Stomach (tissue), 9 donors: ENCODE data around the gene CABCOCO1. TPM values are rescaled to one million over a fixed set of nuclear protein-coding genes. Genes with fewer than 3 reads are reported as not detected.
"Not testable (repeated sequence)": the region's sequence is repeated elsewhere in the genome, so short reads cannot be mapped to it uniquely, and the experiment has no call there.

Experiments used
- DNase-seq, 2 donors: peaks; one replicate each; pipeline versions ENCODE4 v3.0.0 to v3.0.0-alpha.2; 2013 to 2019
- H3K27ac ChIP-seq, 5 donors: fragments of 200-600 bp in 4 of 5; sonication (generic) in 4 of 5; one replicate each; pipeline ENCODE4 v1.5.1; 2013 to 2019; ENCODE audit warnings: mild to moderate bottlenecking in 1 of 5, moderate library complexity in 1 of 5
- H3K27me3 ChIP-seq, 3 donors: fragments of 200-600 bp; sonication (generic); one replicate each; pipeline ENCODE4 v1.5.1; 2017 to 2019; ENCODE audit warnings: mixed run types in 1 of 3
- H3K36me3 ChIP-seq, 4 donors: fragments of 200-600 bp; sonication (generic); 1 replicate in 3 of 4; 2 replicates in 1 of 4; pipeline ENCODE4 v1.5.1; 2016 to 2019
- H3K4me1 ChIP-seq, 4 donors: fragments of 200-600 bp; sonication (generic); one replicate each; pipeline ENCODE4 v1.5.1; 2016 to 2019
- H3K4me3 ChIP-seq, 4 donors: fragments of 200-600 bp; sonication (generic) in 3 of 4; one replicate each; pipeline ENCODE4 v1.5.1; 2016 to 2019; ENCODE audit warnings: mild to moderate bottlenecking in 1 of 4
- H3K9me3 ChIP-seq, 4 donors: fragments of 200-600 bp; sonication (generic); one replicate each; pipeline ENCODE4 v1.5.1; 2016 to 2019
- CTCF ChIP-seq, 7 experiments: fragments of 450-650 bp in 4 of 7; fragments of 200-600 bp in 3 of 7; sonication (generic) in 3 of 7; IDR thresholded peaks; one replicate each; pipeline ENCODE4 v1.5.1; 2016 to 2019; ENCODE audit warnings: antibody characterized with exemption in 7 of 7, control low read depth in 2 of 7, mild to moderate bottlenecking in 1 of 7
- EP300 ChIP-seq: sonication (generic); formaldehyde crosslinking; IDR thresholded peaks from one replicate; pipeline ENCODE4 v1.6.1; 2017; ENCODE audit warnings: antibody characterized with exemption
- POLR2A ChIP-seq, 4 donors: fragments of 450-650 bp; IDR thresholded peaks; one replicate each; pipeline ENCODE4 v1.6.1; 2016; ENCODE audit warnings: antibody characterized with exemption in 4 of 4, control low read depth in 2 of 4, mild to moderate bottlenecking in 1 of 4, moderate library complexity in 1 of 4
- POLR2AphosphoS5 ChIP-seq, 3 donors: sonication (generic); formaldehyde crosslinking; IDR thresholded peaks; one replicate each; pipeline ENCODE4 v1.6.1; 2016; ENCODE audit warnings: antibody characterized with exemption in 3 of 3
- WGBS, 5 donors: extraction: QIAGEN DNeasy Blood & Tissue Kit in 3 of 5; methylation state at CpG; one replicate each; pipeline versions ENCODE4 v1.1.5 to v1.1.7; 2013 to 2018; 5-methylcytosine and 5-hydroxymethylcytosine counted together
- intact Hi-C: fragments of 100-400 bp; cut with DNase I; formaldehyde crosslinking; loops from one replicate; pipeline ENCODE4 v1.15.1; 2023; ENCODE audit warnings: low total_unique reads
- polyA plus RNA-seq, 3 donors: library from polyadenylated mRNA; stranded (reverse); fragments of 200-250 nt; gene quantifications; one replicate each; pipeline ENCODE4 v1.2.3, GENCODE V29; 2013
- total RNA-seq, 5 donors: library from RNA; depleted of rRNA; stranded (reverse); fragments of >200 nt; gene quantifications; one replicate each; pipeline versions ENCODE4 v1.1.0 to v1.2.3, GENCODE V29; 2014 to 2016
- donor health status: healthy with polysubstance abuse.
- donor health status: Bipolar disorder and iron deficiency.
- donor health status: healthy.

CABCOCO1 gene
- total and polyA plus RNA-seq, 8 donors: 0.30 to 2.6 (median 1.3) TPM; not detected in 4

DNA sequence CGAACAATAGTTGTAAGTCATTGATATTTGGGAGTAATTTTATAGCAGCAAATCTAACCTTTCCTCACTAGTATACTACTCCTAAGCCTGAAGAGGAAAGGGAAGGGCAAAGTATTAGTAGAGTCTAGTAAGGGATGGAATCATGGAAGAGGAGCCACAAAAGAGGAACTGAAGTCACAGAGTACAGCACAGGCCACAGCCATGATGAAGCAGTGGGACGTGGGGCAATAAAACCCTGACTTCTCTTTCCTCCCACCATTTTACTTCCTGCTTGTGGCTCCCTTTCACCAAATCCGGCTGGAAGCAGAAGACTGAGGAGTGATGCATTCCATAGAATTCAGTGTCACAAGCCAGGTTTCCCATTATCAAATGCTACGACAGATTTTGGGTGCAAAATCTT, 58.7 kb downstream of the CABCOCO1 start:
- 92 to 99% (median 96%) methylated on average over 4 of the region's 4 CpGs for WGBS, 5 donors
- no peak for TF ChIP-seq EP300
- no peak for TF ChIP-seq POLR2A (IDR thresholded peaks at IDR 0.05)
- no peak for TF ChIP-seq CTCF (IDR thresholded peaks at IDR 0.05)
- TF ChIP-seq POLR2AphosphoS5 (IDR thresholded peaks at IDR 0.05): no peak
- intact Hi-C loops: no loop called here
- Histone ChIP-seq H3K27me3 (no peaks in the 10 kb centered on the region), H3K9me3 (no peaks in the 10 kb centered on the region), H3K4me3 (no peak overlapping the region), H3K27ac (no peak overlapping the region), H3K4me1 (no peaks in the 10 kb centered on the region), H3K36me3 (no peaks in the 10 kb centered on the region)
- DNase-seq: no peak

DNA sequence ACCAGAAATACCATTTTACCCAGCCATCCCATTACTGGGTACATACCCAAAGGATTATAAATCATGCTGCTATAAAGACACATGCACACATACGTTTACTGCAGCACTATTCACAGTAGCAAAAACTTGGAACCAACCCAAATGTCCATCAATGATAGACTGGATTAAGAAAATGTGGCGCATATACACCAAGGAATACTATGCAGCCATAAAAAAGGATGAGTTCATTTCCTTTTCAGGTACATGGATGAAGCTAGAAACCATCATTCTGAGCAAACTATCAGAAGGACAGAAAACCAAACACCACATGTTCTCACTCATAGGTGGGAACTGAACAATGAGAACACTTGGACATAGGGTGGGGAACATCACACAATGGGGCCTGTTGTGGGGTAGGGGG, 62.5 kb downstream of the CABCOCO1 start:
- DNase-seq, intact Hi-C loops, H3K4me1 ChIP-seq, H3K4me3 ChIP-seq, H3K9me3 ChIP-seq, H3K36me3 ChIP-seq, H3K27me3 ChIP-seq, H3K27ac ChIP-seq: not testable (repeated sequence)
- WGBS, 5 donors: 83 to 91% (median 88%) methylated on average over 2 of the region's 2 CpGs

- TF ChIP-seq EP300 (no peak), CTCF (IDR thresholded peaks at IDR 0.05) (no peak), POLR2AphosphoS5 (IDR thresholded peaks at IDR 0.05) (no peak), POLR2A (IDR thresholded peaks at IDR 0.05) (no peak)
- WGBS, 5 donors: 90 to 99% (median 93%) methylated on average over 2 of the region's 2 CpGs
- no peaks in the 10 kb centered on the region for H3K9me3 ChIP-seq
- no peak for DNase-seq
- no peak overlapping the region for H3K4me3 ChIP-seq
- H3K27ac ChIP-seq: no peak overlapping the region
- no peaks in the 10 kb centered on the region for H3K36me3 ChIP-seq
- peaks cover 0 to 10% (median 0%) of the 10 kb centered on the region in 4 donors for H3K4me1 ChIP-seq
- no peaks in the 10 kb centered on the region for H3K27me3 ChIP-seq
- intact Hi-C loops: no loop called here
Measured at GRCh38 chr10:61729596-61729995, 66.9 kb downstream of the CABCOCO1 start.

DNA sequence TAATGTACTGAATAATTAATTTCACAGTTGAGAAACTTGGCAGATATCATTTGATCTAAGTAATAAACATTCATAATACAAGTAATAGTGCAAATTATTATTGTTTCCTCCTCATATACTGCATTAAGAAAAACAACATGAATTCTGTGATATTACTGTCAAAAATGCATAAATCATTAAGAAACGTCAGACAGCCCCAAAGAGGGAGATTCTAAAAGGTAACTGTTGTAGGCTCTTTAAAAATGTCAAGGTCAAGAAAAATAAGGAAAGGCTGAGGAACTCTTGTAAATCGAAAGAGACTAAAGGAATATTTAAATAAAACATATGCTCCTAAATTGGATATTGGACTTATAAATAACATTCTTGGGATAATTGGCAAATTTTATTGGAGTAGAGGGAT, 67.9 kb downstream of the CABCOCO1 start:
- no peak for TF ChIP-seq EP300
- Histone ChIP-seq H3K4me3 (no peak overlapping the region), H3K9me3 (no peaks in the 10 kb centered on the region), H3K27me3 (no peaks in the 10 kb centered on the region), H3K36me3 (no peaks in the 10 kb centered on the region), H3K27ac (no peak overlapping the region), H3K4me1 (peaks cover 0 to 10% (median 0%) of the 10 kb centered on the region in 4 donors)
- WGBS, 5 donors: 78 to 92% (median 84%) methylated on average over 2 of the region's 2 CpGs
- intact Hi-C loops: no loop called here
- no peak for DNase-seq

DNA sequence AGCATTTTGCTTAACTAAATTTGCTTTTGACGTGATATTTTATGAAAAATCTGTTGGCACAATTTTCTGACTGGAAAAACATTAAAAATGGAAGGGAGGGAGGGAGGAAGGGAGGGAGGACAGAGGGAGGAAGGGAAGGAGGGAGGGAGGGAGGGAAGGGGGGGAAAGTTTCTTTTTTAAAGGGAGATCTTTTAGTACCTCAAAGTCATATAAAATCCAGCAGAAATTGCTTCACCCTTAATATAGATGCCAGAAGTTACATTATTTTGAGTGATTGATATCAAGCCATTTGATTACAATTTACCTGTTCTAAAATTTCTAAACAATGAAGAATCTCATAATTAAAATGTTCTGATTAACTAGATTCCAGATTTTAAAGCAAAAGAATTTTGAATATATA, 68.9 kb downstream of the CABCOCO1 start:
- TF ChIP-seq CTCF (IDR thresholded peaks at IDR 0.05): no peak
- no peak for TF ChIP-seq POLR2A (IDR thresholded peaks at IDR 0.05)
- TF ChIP-seq EP300: no peak
- TF ChIP-seq POLR2AphosphoS5 (IDR thresholded peaks at IDR 0.05): no peak
- intact Hi-C loops: no loop called here
- H3K36me3 ChIP-seq: no peaks in the 10 kb centered on the region
- no peak overlapping the region for H3K27ac ChIP-seq
- H3K4me3 ChIP-seq: no peak overlapping the region
- 58 to 78% (median 75%) methylated on average over 1 of the region's 1 CpG for WGBS, 5 donors
- H3K9me3 ChIP-seq: no peaks in the 10 kb centered on the region
- H3K4me1 ChIP-seq: peaks cover 0 to 10% (median 0%) of the 10 kb centered on the region in 4 donors
- DNase-seq: no peak
- H3K27me3 ChIP-seq: no peaks in the 10 kb centered on the region
